Endothelial cell of umbilical vein (primary cell): ENCODE measurements around the gene RPP25.

Source experiments
- CTCF ChIP-seq, 2 donors: IDR thresholded peaks; 1 replicate in 1 of 2; 2 replicates in 1 of 2; pipeline ENCODE4 v1.5.1; 2011; ENCODE audit warnings: low read length in 2 of 2, mild to moderate bottlenecking in 2 of 2, moderate library complexity in 2 of 2, control low read depth in 1 of 2, inconsistent platforms in 1 of 2, low read depth in 1 of 2; ENCODE audit not compliant: insufficient read depth in 1 of 2; ENCODE audit errors: extremely low read depth in 1 of 2
- EZH2 ChIP-seq: IDR thresholded peaks from 2 replicates; pipeline ENCODE4 v1.6.1; 2012; ENCODE audit warnings: borderline replicate concordance, low read depth, mild to moderate bottlenecking, moderate library complexity, low read length, inconsistent platforms; ENCODE audit not compliant: severe bottlenecking
- JUN ChIP-seq: IDR thresholded peaks from 2 replicates; pipeline ENCODE4 v1.6.1; 2011; ENCODE audit warnings: borderline replicate concordance, low read depth; ENCODE audit not compliant: insufficient read length, insufficient read depth
- MAX ChIP-seq: IDR thresholded peaks from 2 replicates; pipeline ENCODE4 v1.6.1; 2011; ENCODE audit not compliant: insufficient read depth, insufficient read length
- POLR2A ChIP-seq: IDR thresholded peaks from 2 replicates; pipeline ENCODE4 v1.6.1; 2012; ENCODE audit warnings: low read depth, mild to moderate bottlenecking, control low read depth, low read length
- POLR2AphosphoS5 ChIP-seq: IDR thresholded peaks from 2 replicates; pipeline ENCODE4 v1.6.1; 2012; ENCODE audit warnings: low read depth, mild to moderate bottlenecking, control low read depth, low read length, moderate library complexity; ENCODE audit not compliant: insufficient read depth

GRCh38 chr15:74955017-74955416 is 1.6 kb downstream of the RPP25 start:
- TF ChIP-seq MAX (no peak), EZH2 (no peak), CTCF (IDR thresholded peaks at IDR 0.05; ENCODE audit: extremely low read depth in 1 of 2, insufficient read depth in 1 of 2, low read depth in 1 of 2, low read length in 2 of 2) (no peak), POLR2A (no peak), POLR2AphosphoS5 (no peak), JUN (no peak)
